Measurements from ENCODE around the gene NFATC4. TPM values are rescaled to one million over a fixed set of nuclear protein-coding genes. Genes with fewer than 3 reads are reported as not detected.

NFATC4 gene
- total RNA-seq, 1 experiment from 2014 or later, result 15.1 TPM

GRCh38 chr14:24325041-24325530, 42.9 kb upstream of the NFATC4 start:
- H3K9me3 ChIP-seq (ENCODE audit: low read length), result no peaks in the 10 kb centered on the region
- H3K9me2 ChIP-seq (replicated peaks; ENCODE audit: low read length), result no peaks in the 10 kb centered on the region
- no peaks in the 10 kb centered on the region for H3K36me3 ChIP-seq (ENCODE audit: low read depth, low read length)
- no peak overlapping the region for H3K4me2 ChIP-seq (ENCODE audit: low read length)
- H3K9ac ChIP-seq (ENCODE audit: low read length), result no peak overlapping the region
- TF ChIP-seq EZH2 (IDR thresholded peaks at IDR 0.05; ENCODE audit: low read length, unreplicated experiment) (no peak), EZH2phosphoT487 (IDR thresholded peaks at IDR 0.05; ENCODE audit: borderline replicate concordance, low read length) (no peak), CTCF (conservative IDR thresholded peaks at IDR 0.05; ENCODE audit: low read depth, low read length) (no peak)
- H3K27ac ChIP-seq (ENCODE audit: low read length), result no peak overlapping the region
- no peak for DNase-seq
- H3F3A ChIP-seq (ENCODE audit: low read length, unreplicated experiment), result no peaks in the 10 kb centered on the region
- H3K79me2 ChIP-seq (ENCODE audit: low read length), result no peaks in the 10 kb centered on the region
- H3K27me3 ChIP-seq (ENCODE audit: low read length), result no peaks in the 10 kb centered on the region
- intact Hi-C loops (cut with micrococcal nuclease), result no loop called here
- CTCF ChIA-PET, result no interaction called here
- H3K4me1 ChIP-seq (ENCODE audit: insufficient read depth, low read length), result no peaks in the 10 kb centered on the region
- POLR2A ChIA-PET (ENCODE audit: unreplicated experiment), result no interaction called here
- H4K20me1 ChIP-seq (ENCODE audit: low read length), result no peaks in the 10 kb centered on the region
- BruUV-seq (replicated peaks), result no TSS peak
- no peak for ATAC-seq
- H3K4me3 ChIP-seq (ENCODE audit: low read length), result no peak overlapping the region
- no peak overlapping the region for H2AFZ ChIP-seq (ENCODE audit: low read length)

GRCh38 chr14:24325963-24326362, 42.0 kb upstream of the NFATC4 start:
- no peaks in the 10 kb centered on the region for H3K4me1 ChIP-seq (ENCODE audit: insufficient read depth, low read length)
- no TSS peak for BruUV-seq (replicated peaks)
- H3K79me2 ChIP-seq (ENCODE audit: low read length), result no peaks in the 10 kb centered on the region
- no peaks in the 10 kb centered on the region for H3F3A ChIP-seq (ENCODE audit: low read length, unreplicated experiment)
- ChIA-PET CTCF (no interaction called here), POLR2A (ENCODE audit: unreplicated experiment) (no interaction called here)
- no peak overlapping the region for H3K27ac ChIP-seq (ENCODE audit: low read length)
- no peak overlapping the region for H3K9ac ChIP-seq (ENCODE audit: low read length)
- no peak for ATAC-seq
- no peak overlapping the region for H3K4me3 ChIP-seq (ENCODE audit: low read length)
- no peak overlapping the region for H3K4me2 ChIP-seq (ENCODE audit: low read length)
- no peaks in the 10 kb centered on the region for H4K20me1 ChIP-seq (ENCODE audit: low read length)
- no peaks in the 10 kb centered on the region for H3K36me3 ChIP-seq (ENCODE audit: low read depth, low read length)
- H3K27me3 ChIP-seq (ENCODE audit: low read length), result no peaks in the 10 kb centered on the region
- H2AFZ ChIP-seq (ENCODE audit: low read length), result no peak overlapping the region
- no peaks in the 10 kb centered on the region for H3K9me3 ChIP-seq (ENCODE audit: low read length)
- no peak for DNase-seq
- no peaks in the 10 kb centered on the region for H3K9me2 ChIP-seq (replicated peaks; ENCODE audit: low read length)
- no peak for TF ChIP-seq EZH2 (IDR thresholded peaks at IDR 0.05; ENCODE audit: low read length, unreplicated experiment)
- TF ChIP-seq EZH2phosphoT487 (IDR thresholded peaks at IDR 0.05; ENCODE audit: borderline replicate concordance, low read length), result no peak
- TF ChIP-seq CTCF (conservative IDR thresholded peaks at IDR 0.05; ENCODE audit: low read depth, low read length), result no peak
- intact Hi-C loops (cut with micrococcal nuclease), result no loop called here

GRCh38 chr14:24327303-24327702, 40.7 kb upstream of the NFATC4 start:
- H3K9me3 ChIP-seq (ENCODE audit: low read length), result no peaks in the 10 kb centered on the region
- ChIA-PET POLR2A (ENCODE audit: unreplicated experiment) (no interaction called here), CTCF (interaction anchor here (0.6 to 1.2 kb wide), 2 partner anchors 75 to 103 kb away, joined by 3 read pairs; partner anchors contain the start of gene KHNYN)
- no peaks in the 10 kb centered on the region for H3F3A ChIP-seq (ENCODE audit: low read length, unreplicated experiment)
- no peak overlapping the region for H3K27ac ChIP-seq (ENCODE audit: low read length)
- H3K36me3 ChIP-seq (ENCODE audit: low read depth, low read length), result no peaks in the 10 kb centered on the region
- TF ChIP-seq EZH2phosphoT487 (IDR thresholded peaks at IDR 0.05; ENCODE audit: borderline replicate concordance, low read length) (no peak), EZH2 (IDR thresholded peaks at IDR 0.05; ENCODE audit: low read length, unreplicated experiment) (no peak), CTCF (conservative IDR thresholded peaks at IDR 0.05; ENCODE audit: low read depth, low read length) (no peak)
- no peaks in the 10 kb centered on the region for H3K79me2 ChIP-seq (ENCODE audit: low read length)
- H3K4me3 ChIP-seq (ENCODE audit: low read length), result no peak overlapping the region
- intact Hi-C loops (cut with micrococcal nuclease), result no loop called here
- H3K4me1 ChIP-seq (ENCODE audit: insufficient read depth, low read length), result no peaks in the 10 kb centered on the region
- H3K9ac ChIP-seq (ENCODE audit: low read length), result no peak overlapping the region
- no peak overlapping the region for H2AFZ ChIP-seq (ENCODE audit: low read length)
- no peak for DNase-seq
- no peaks in the 10 kb centered on the region for H3K27me3 ChIP-seq (ENCODE audit: low read length)
- no peak for ATAC-seq
- no TSS peak for BruUV-seq (replicated peaks)
- H3K9me2 ChIP-seq (replicated peaks; ENCODE audit: low read length), result no peaks in the 10 kb centered on the region
- H4K20me1 ChIP-seq (ENCODE audit: low read length), result no peaks in the 10 kb centered on the region
- H3K4me2 ChIP-seq (ENCODE audit: low read length), result no peak overlapping the region
